NCI-H1436 (cell line): ENCODE data around the gene PGAP3.

Experiments used
- DNase-seq: peaks from one replicate; lab custom pipeline; 2025; lab: John Stamatoyannopoulos, UW

The PGAP3 gene

GRCh38 chr17:39621523-39622379, 66.1 kb downstream of the PGAP3 start:
- peak; percentile 86 for DNase-seq
